Activated CD4-positive, alpha-beta T cell treated with anti-CD3 and anti-CD28 coated beads, Interleukin-2, amount 50 U/mL, for 24 hours (primary cell): ENCODE measurements around the gene TSR1.

Source experiments
- DNase-seq, 2 donors: peaks; one replicate each; pipeline ENCODE4 v3.0.0-alpha.2; 2020; ENCODE audit warnings: low read depth in 1 of 2, low spot score in 1 of 2

TSR1 gene

GRCh38 chr17:2369551-2370210 lies 33.4 kb upstream of the TSR1 start:
- DNase-seq = no peak

GRCh38 chr17:2369039-2369438 lies 32.8 kb upstream of the TSR1 start:
- no peak for DNase-seq

- no peak for DNase-seq
Observed at GRCh38 chr17:2368359-2368758, 32.1 kb upstream of the TSR1 start.

- DNase-seq = no peak
Observed at GRCh38 chr17:2366747-2367494, 30.7 kb upstream of the TSR1 start.

GRCh38 chr17:2365132-2365531 lies 28.9 kb upstream of the TSR1 start:
- DNase-seq = no peak

- no peak for DNase-seq
Observed at GRCh38 chr17:2364763-2365116, 28.5 kb upstream of the TSR1 start.

GRCh38 chr17:2363851-2364762 lies 27.9 kb upstream of the TSR1 start:
- no peak for DNase-seq

GRCh38 chr17:2363318-2363717 lies 27.1 kb upstream of the TSR1 start:
- DNase-seq = no peak

- DNase-seq = no peak
Observed at GRCh38 chr17:2362881-2363280, 26.6 kb upstream of the TSR1 start.

GRCh38 chr17:2362416-2362815 lies 26.2 kb upstream of the TSR1 start:
- DNase-seq = no peak

- no peak for DNase-seq
Observed at GRCh38 chr17:2362016-2362415, 25.8 kb upstream of the TSR1 start.

GRCh38 chr17:2361010-2361760 lies 24.9 kb upstream of the TSR1 start:
- DNase-seq = no peak

- no peak for DNase-seq
Observed at GRCh38 chr17:2357931-2358434, 21.7 kb upstream of the TSR1 start.

GRCh38 chr17:2357237-2357636 lies 21.0 kb upstream of the TSR1 start:
- no peak for DNase-seq

- no peak for DNase-seq
Observed at GRCh38 chr17:2354311-2354710, 18.1 kb upstream of the TSR1 start.

- DNase-seq = no peak
Observed at GRCh38 chr17:2351269-2351668, 15.0 kb upstream of the TSR1 start.

GRCh38 chr17:2347805-2348685 lies 11.8 kb upstream of the TSR1 start:
- no peak for DNase-seq

GRCh38 chr17:2346475-2346874 lies 10.2 kb upstream of the TSR1 start:
- DNase-seq = no peak

- DNase-seq = no peak
Observed at GRCh38 chr17:2344528-2344927, 8.3 kb upstream of the TSR1 start.

GRCh38 chr17:2343421-2343820 lies 7.2 kb upstream of the TSR1 start:
- DNase-seq = no peak
